Esophagus squamous epithelium (tissue), 4 donors: ENCODE data around the gene MTURN.

Experiments
- CTCF ChIP-seq, 6 experiments: fragments of 450-650 bp in 4 of 6; fragments of 200-600 bp in 2 of 6; sonication (generic) in 2 of 6; IDR thresholded peaks; one replicate each; pipeline ENCODE4 v1.5.1; 2016 to 2019; ENCODE audit warnings: antibody characterized with exemption in 6 of 6, mild to moderate bottlenecking in 4 of 6, moderate library complexity in 4 of 6
- POLR2A ChIP-seq, 4 donors: fragments of 450-650 bp; IDR thresholded peaks; one replicate each; pipeline ENCODE4 v1.6.1; 2017; ENCODE audit warnings: antibody characterized with exemption in 4 of 4, mild to moderate bottlenecking in 4 of 4, moderate library complexity in 3 of 4

GRCh38 chr7:30200591-30200990, 65.8 kb downstream of the MTURN start:
- TF ChIP-seq CTCF (IDR thresholded peaks at IDR 0.05) (no peak), POLR2A (IDR thresholded peaks at IDR 0.05) (no peak)
